GM19035 (cell line): Measurements from ENCODE around the gene IHH.

Source experiments
- ATAC-seq: cut with Tn5 transposase; IDR thresholded peaks from one replicate; pipeline ENCODE4 v1.9.1; 2021; ENCODE audit not compliant: unreplicated experiment

The IHH gene

DNA sequence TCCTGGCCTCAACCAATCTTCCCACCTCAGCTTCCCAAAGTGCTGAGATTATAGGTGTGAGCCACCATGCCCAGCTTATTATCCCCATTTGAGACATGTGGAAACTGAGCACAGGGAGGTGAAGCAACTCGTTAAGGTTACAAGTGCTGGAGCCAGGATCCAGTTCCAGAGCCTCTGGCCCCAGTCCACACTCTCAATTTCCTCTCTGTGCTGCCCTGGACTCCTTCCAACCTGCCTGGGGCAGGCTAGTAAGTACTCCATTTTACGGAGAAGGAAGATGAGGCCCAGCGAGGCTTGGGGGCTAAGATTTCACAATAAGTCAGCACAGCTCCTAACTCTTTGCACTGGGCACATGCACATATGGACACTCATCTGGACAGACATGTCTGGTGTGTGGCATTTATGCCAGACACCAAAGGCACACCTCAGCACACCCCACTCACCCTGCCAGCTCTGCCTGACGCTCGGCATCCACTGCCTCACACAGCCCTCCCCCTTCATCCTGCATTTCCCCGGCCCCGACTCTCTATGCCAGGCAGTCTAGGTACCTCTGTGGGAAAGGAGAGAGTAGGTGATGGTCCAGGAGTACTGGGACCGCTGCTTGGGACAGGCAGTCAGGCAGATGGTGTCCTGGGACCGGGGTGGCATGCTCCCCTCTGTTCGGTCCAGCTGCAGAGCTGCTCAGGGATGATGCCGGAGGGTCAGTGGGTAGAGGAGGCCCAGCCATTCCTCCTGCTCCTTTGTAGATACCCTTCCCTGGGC lies 39.9 kb downstream of the IHH start:
- ATAC-seq, result no peak

- no peak for ATAC-seq
These were observed 41.3 kb downstream of the IHH start for GRCh38 chr2:219019436-219019835.

DNA sequence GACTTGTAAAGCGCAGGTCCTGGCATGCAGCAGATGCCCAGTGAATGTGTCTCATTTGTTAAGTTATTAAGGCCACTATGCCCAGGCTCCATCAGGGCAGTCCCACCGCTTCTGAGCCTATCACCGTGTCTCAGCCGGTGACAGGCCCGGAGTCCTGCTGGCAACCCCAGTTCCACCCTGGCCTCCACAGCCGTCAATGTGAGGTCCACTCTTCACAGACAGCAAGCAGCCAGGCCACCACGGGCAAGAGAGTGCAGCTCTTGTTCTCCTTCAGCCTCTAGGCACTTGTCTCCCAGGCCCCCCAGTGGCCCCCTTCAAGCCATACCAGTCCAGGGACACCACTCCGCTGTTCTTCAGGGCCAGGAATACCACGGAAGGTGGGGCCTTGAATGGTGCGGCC lies 42.0 kb downstream of the IHH start:
- ATAC-seq, result no peak

DNA sequence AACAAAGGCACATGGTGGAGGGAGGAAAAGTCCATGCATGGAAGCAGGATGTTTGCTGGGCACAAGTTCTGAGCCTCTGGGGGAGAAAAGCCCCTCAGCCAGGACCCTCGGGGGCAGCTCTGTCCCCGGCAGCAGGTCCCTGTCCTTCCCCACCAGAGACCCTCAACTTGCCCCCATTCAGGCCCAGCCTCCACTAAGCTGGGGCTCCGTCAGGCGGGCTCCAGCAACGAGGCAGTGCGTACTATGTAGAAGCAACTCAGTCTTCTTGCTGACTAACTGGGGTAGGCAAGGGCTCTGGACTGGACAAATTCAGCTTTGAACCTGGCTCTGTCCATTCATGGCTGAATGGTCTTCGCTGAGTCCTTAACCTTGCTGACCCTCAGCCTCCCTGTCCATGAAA lies 42.4 kb downstream of the IHH start:
- no peak for ATAC-seq

DNA sequence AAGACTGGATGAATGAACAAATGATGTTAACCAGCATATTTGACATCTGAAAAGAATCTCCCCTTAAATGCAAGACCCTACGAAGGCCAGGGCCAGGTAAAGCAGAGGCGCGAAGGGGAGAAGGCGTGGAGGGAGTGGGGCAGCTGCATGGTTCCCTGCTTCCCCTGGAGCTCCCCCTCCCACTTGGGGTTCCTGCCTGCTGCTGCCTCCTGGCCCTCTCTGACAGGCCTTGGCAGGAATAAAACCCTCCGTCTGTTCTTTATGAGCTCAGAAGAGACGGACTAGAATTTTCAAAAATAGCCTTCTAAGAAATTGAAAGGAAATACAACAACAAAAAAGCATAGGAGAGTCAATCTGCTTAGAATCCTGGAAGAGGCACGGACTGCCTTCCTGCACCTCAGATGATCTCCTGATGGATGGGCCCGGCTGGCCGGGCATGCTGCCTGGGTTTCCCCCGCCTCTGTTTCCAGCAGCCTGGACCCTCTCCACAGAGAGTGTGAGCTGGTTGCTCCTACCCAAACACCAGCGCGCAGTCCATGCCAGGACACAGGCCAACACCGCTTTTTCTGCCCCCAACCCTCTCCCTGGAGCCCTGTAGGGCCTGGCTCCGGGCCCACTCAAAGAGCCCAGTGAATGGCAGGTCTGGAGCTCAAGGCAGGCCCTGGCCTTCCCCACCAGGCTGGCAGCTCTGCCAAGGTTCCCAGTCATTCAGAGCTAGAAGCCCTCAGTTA lies 43.4 kb downstream of the IHH start:
- ATAC-seq, result no peak

DNA sequence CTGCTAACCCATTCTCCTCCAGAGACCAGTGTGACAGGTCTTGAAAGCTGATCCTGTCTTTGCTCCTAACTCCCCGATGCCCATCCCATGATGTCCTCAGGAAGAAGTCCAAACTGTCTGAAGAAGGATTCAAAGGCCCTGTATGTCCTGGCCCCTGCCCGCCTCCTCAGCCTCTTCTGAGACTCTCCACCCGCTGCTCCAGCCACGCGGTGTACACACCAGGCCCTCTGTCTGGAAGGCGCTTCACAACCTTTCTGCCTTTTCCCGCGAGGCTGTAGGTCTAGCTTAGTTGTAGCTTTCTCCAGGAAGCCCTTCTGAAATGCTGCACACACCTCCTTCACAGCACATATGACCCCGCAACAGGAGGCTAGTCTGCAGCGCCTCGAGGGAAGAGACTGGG lies 44.0 kb downstream of the IHH start:
- no peak for ATAC-seq

DNA sequence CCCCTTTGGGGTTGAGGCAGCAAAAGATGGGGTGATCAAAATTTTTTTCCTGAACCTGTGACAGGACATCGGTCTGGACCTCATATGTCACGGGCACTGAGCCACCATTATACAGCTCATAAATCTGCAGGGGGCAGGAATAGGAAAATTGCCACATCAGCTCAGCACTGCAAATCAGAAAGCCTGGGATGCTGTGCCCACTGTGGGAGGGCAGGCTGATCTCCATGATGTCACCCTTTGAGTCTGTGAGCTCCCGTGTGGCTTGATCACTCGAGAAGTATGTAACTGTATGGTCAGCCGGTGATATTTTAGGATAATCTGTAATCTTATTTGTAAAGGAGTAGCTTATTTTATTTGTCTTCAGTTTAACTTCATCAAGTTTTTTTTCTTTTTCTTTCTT lies 49.8 kb downstream of the IHH start:
- ATAC-seq, result no peak

GRCh38 chr2:219010162-219010756 lies 50.5 kb downstream of the IHH start:
- ATAC-seq, result no peak

GRCh38 chr2:219009294-219009693 lies 51.4 kb downstream of the IHH start:
- no peak for ATAC-seq
